ENCODE data around the gene ARVCF. TPM values are rescaled to one million over a fixed set of nuclear protein-coding genes. Genes with fewer than 3 reads are reported as not detected.

Gene ARVCF
- total and polyA plus RNA-seq, 7 donors: 3.6 to 28.0 (median 8.7) TPM

DNA sequence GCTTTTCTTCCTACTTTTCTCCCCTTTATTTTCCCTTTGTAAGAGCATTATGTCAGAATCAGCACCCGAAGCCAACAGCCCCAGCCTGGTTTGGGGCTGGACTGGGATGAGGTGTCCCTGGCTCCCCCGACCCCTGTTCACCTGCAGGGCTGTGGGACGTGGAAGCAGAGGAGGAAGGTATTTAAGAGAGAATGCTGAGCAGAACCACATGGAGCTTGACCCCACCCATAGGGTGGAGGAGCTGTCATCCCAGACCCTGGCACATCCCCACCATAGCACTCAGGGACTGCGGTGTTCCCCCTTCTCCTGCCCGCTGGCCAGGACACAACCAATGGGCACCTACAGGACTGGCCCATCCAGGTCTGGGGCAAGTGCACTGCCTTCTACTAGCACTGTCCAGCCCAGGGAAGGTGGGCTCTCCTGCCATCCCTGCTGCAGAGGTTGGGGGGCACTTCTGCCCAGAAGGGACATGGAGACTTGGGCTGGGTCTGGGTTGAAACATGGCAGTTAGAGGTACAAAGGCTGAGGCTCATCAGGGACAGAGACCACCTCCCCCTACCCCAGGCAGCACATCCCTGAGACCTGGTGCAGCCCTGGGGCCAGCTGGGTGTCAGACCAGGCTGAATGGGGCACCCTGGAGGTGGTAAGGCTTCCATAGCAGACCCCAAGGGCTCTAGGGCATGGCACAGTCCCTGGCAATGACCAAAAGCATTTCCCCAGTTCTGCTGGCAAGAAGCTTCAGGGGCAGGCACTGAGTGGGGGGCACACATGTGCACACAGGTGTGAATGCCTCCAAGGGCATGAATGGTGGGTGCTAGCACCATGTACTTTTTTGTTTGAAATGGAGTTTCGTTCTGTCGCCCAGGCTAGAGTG is 23.9 kb upstream of the ARVCF start:
- H3K27me3 ChIP-seq (ENCODE audit: insufficient read depth in 3 of 3, low read length in 2 of 3): no peaks in the 10 kb centered on the region
- no peak overlapping the region for H3K4me3 ChIP-seq
- H3K27ac ChIP-seq: no peak overlapping the region
- intact Hi-C loops (cut with DNase I): no loop called here
- ATAC-seq (no peak), DNase-seq (no peak)
- WGBS, 3 donors: 93% methylated on average over 6 to 7 of the region's 7 CpGs
- H3K4me1 ChIP-seq: no peaks in the 10 kb centered on the region
- TF ChIP-seq, protein P1, sequence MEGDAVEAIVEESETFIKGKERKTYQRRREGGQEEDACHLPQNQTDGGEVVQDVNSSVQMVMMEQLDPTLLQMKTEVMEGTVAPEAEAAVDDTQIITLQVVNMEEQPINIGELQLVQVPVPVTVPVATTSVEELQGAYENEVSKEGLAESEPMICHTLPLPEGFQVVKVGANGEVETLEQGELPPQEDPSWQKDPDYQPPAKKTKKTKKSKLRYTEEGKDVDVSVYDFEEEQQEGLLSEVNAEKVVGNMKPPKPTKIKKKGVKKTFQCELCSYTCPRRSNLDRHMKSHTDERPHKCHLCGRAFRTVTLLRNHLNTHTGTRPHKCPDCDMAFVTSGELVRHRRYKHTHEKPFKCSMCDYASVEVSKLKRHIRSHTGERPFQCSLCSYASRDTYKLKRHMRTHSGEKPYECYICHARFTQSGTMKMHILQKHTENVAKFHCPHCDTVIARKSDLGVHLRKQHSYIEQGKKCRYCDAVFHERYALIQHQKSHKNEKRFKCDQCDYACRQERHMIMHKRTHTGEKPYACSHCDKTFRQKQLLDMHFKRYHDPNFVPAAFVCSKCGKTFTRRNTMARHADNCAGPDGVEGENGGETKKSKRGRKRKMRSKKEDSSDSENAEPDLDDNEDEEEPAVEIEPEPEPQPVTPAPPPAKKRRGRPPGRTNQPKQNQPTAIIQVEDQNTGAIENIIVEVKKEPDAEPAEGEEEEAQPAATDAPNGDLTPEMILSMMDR (IDR thresholded peaks at IDR 0.05): no peak
- peaks cover 0 to 86% of the 10 kb centered on the region in 2 donors for H3K36me3 ChIP-seq (ENCODE audit: insufficient read depth in 1 of 2, low read depth in 1 of 2)
- H3K9me3 ChIP-seq: no peaks in the 10 kb centered on the region

DNA sequence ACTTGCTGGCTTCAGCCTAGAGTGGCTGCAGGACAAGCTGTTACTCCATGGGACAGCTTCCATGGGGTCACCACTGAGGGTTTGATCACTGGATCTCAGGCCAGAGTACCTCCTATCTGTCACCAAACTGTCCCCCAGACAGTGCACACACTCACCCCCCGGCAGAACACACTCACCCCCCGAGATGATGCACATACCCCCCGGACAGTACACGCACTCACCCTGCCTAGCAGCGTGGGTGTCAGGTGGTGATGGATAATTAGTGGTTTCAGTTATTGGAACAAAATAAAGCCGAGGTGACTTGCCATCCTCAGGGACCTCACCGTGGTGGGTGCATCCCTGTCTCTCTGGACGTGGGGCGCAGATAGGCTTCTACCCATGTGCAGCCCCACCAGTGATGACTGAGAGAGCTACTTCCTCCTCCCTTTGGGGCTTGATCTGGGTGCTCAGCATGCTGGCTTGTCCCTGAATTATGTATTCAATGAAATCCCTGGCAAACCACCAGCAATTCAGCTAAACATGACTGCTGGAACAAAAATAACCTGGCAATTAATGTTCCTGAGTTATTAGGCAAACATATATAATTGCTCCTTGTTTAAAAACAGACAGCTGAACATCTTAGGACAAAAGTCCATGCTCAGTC is 23.2 kb upstream of the ARVCF start:
- 87 to 92% (median 90%) methylated on average over 9 of the region's 9 CpGs for WGBS, 3 donors
- TF ChIP-seq, protein P1 (IDR thresholded peaks at IDR 0.05): no peak
- intact Hi-C loops (cut with DNase I): no loop called here
- ATAC-seq (no peak), DNase-seq (no peak)
- Histone ChIP-seq H3K9me3 (no peaks in the 10 kb centered on the region), H3K27me3 (ENCODE audit: insufficient read depth in 3 of 3, low read length in 2 of 3) (no peaks in the 10 kb centered on the region), H3K36me3 (ENCODE audit: insufficient read depth in 1 of 2, low read depth in 1 of 2) (peaks cover 0 to 81% of the 10 kb centered on the region in 2 donors), H3K4me1 (no peaks in the 10 kb centered on the region), H3K27ac (no peak overlapping the region), H3K4me3 (no peak overlapping the region)

DNA sequence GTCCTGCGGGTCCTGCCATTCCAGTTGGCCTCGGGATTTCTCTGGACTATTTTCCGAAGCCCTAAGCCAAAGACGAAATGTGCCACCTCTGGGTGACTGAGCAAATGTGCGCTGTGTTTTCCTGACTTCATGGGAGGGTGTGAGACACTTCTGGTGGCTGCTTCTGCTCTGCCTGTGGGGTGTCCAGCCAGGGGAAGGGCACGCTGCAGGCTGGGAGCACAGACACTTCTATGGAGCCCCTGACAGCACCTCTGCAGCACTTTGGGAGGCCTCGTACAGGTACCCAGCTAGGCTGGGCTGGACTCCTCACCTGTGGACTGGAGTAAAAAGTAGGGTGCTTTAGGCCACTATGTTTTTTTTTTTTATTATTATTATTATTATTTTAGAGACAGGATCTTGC is 22.0 kb upstream of the ARVCF start:
- no peak overlapping the region for H3K4me3 ChIP-seq
- no peaks in the 10 kb centered on the region for H3K27me3 ChIP-seq (ENCODE audit: insufficient read depth in 3 of 3, low read length in 2 of 3)
- no peaks in the 10 kb centered on the region for H3K9me3 ChIP-seq
- TF ChIP-seq, protein P1 (IDR thresholded peaks at IDR 0.05): no peak
- peaks cover 2% of the 10 kb centered on the region for H3K4me1 ChIP-seq
- WGBS, 3 donors: 71 to 87% (median 84%) methylated on average over 7 of the region's 7 CpGs
- H3K36me3 ChIP-seq (ENCODE audit: insufficient read depth in 1 of 2, low read depth in 1 of 2): peaks cover 0 to 69% of the 10 kb centered on the region in 2 donors
- H3K27ac ChIP-seq: no peak overlapping the region
- no peak for ATAC-seq
- DNase-seq: no peak
- intact Hi-C loops (cut with DNase I): no loop called here

DNA sequence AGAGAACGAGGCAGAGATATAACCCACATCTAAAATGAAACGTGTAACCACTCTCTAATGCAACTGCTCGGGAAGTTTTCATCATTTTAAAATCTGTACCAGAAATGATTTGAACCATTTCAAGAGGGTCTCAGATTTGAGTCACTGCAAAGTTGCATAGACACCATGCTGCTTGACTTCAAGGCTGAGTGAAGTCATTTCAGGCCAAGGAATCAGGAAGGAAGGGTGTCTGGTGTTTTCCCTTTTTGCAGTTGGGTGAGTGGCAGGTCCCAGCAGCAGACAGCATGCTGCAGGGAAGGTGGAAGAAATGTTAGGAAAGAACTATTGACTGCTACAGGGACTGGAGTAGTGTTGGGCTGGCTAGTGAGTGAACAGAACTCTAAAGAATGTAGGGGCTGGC is 20.8 kb upstream of the ARVCF start:
- TF ChIP-seq, protein P1 (IDR thresholded peaks at IDR 0.05): no peak
- DNase-seq: no peak
- Histone ChIP-seq H3K4me1 (peaks cover 14% of the 10 kb centered on the region), H3K36me3 (ENCODE audit: insufficient read depth in 1 of 2, low read depth in 1 of 2) (peaks cover 0 to 58% of the 10 kb centered on the region in 2 donors), H3K27me3 (ENCODE audit: insufficient read depth in 3 of 3, low read length in 2 of 3) (no peaks in the 10 kb centered on the region), H3K27ac (no peak overlapping the region), H3K9me3 (no peaks in the 10 kb centered on the region), H3K4me3 (no peak overlapping the region)
- intact Hi-C loops (cut with DNase I): no loop called here
- WGBS, 3 donors: 87 to 93% (median 89%) methylated on average over 3 of the region's 3 CpGs
- no peak for ATAC-seq

Data from psoas muscle (tissue), 8 donors.